ENCODE data around the gene AHSG. TPM values are rescaled to one million over a fixed set of nuclear protein-coding genes. Genes with fewer than 3 reads are reported as not detected.

AHSG gene
- polyA plus RNA-seq, 1 experiment, result not detected

GRCh38 chr3:186622651-186623310, 9.9 kb downstream of the AHSG start:
- peaks cover 6% of the 10 kb centered on the region for H3K27me3 ChIP-seq (ENCODE audit: control insufficient read depth, insufficient read depth, low read length)
- no peak overlapping the region for H3K4me3 ChIP-seq (ENCODE audit: low read depth, low read length)
- DNase-seq (ENCODE audit: low read depth, low spot score), result no peak
- CTCF ChIA-PET, result interaction anchor here (0.7 to 5.5 kb wide), 2 partner anchors 8 to 57 kb away, joined by 3 to 36 read pairs; no protein-coding TSS in a partner anchor
- no peak for TF ChIP-seq CTCF (IDR thresholded peaks at IDR 0.05; ENCODE audit: low read depth, low read length)
- no peaks in the 10 kb centered on the region for H3K9me3 ChIP-seq (ENCODE audit: control insufficient read depth, insufficient read depth, low read length)
- POLR2A ChIA-PET, result no interaction called here
- no peak overlapping the region for H3K27ac ChIP-seq (ENCODE audit: low read depth, low read length)

- ChIA-PET CTCF (interaction anchor here (5.5 kb wide), 1 partner anchor 10 kb away, joined by 36 read pairs; no protein-coding TSS in a partner anchor), POLR2A (no interaction called here)
- Histone ChIP-seq H3K27me3 (ENCODE audit: control insufficient read depth, insufficient read depth, low read length) (peaks cover 3% of the 10 kb centered on the region), H3K9me3 (ENCODE audit: control insufficient read depth, insufficient read depth, low read length) (no peaks in the 10 kb centered on the region), H3K27ac (ENCODE audit: low read depth, low read length) (no peak overlapping the region), H3K4me3 (ENCODE audit: low read depth, low read length) (no peak overlapping the region)
- DNase-seq (ENCODE audit: low read depth, low spot score), result no peak
- no peak for TF ChIP-seq CTCF (IDR thresholded peaks at IDR 0.05; ENCODE audit: low read depth, low read length)
Observed at GRCh38 chr3:186624598-186624997, 11.7 kb downstream of the AHSG start.

- ChIA-PET CTCF (interaction anchor here (2.0 to 5.5 kb wide), 2 partner anchors 8 to 11 kb away, joined by 16 to 36 read pairs; no protein-coding TSS in a partner anchor), POLR2A (no interaction called here)
- Histone ChIP-seq H3K9me3 (ENCODE audit: control insufficient read depth, insufficient read depth, low read length) (no peaks in the 10 kb centered on the region), H3K27ac (ENCODE audit: low read depth, low read length) (no peak overlapping the region), H3K4me3 (ENCODE audit: low read depth, low read length) (no peak overlapping the region), H3K27me3 (ENCODE audit: control insufficient read depth, insufficient read depth, low read length) (peaks cover 3% of the 10 kb centered on the region)
- DNase-seq (ENCODE audit: low read depth, low spot score), result no peak
- no peak for TF ChIP-seq CTCF (IDR thresholded peaks at IDR 0.05; ENCODE audit: low read depth, low read length)
Observed at GRCh38 chr3:186625600-186626042, 12.8 kb downstream of the AHSG start.

DNA sequence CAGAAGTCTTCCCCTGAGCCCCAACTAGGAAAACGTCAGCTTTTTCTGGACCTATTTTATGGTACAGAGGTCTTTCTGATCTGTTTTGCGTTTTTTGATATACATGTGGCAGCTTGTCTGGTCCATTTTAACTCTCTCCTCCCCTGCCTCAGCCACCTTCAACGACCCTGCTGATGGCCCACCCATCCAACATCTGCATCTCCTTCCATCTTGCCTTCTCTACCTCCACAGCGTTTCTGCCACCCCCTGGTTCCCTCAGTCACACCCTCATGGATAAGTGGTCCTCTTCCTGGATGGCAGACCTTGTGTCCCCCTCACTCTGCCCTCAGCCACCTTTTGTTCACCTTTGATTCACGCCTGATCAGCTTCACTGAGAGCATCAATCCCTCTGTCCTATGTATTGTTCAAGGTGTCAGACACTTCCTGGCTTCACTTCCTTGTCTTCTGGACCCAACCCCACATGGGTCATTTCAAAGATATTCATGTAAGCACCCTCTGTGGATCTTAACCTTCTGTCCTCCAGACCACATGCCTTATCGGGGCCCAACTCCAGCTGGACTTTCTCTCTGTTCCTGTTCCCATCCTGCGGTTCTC, 13.5 kb downstream of the AHSG start:
- Histone ChIP-seq H3K27me3 (ENCODE audit: control insufficient read depth, insufficient read depth, low read length) (peaks cover 3% of the 10 kb centered on the region), H3K27ac (ENCODE audit: low read depth, low read length) (no peak overlapping the region), H3K4me3 (ENCODE audit: low read depth, low read length) (no peak overlapping the region), H3K9me3 (ENCODE audit: control insufficient read depth, insufficient read depth, low read length) (no peaks in the 10 kb centered on the region)
- CTCF ChIA-PET, result interaction anchor here (2.0 to 5.5 kb wide), 2 partner anchors 9 to 12 kb away, joined by 16 to 36 read pairs; no protein-coding TSS in a partner anchor
- no peak for DNase-seq (ENCODE audit: low read depth, low spot score)
- no peak for TF ChIP-seq CTCF (IDR thresholded peaks at IDR 0.05; ENCODE audit: low read depth, low read length)
- POLR2A ChIA-PET, result no interaction called here

GRCh38 chr3:186627852-186628414, 15.1 kb downstream of the AHSG start:
- TF ChIP-seq CTCF (IDR thresholded peaks at IDR 0.05; ENCODE audit: low read depth, low read length), result no peak
- H3K27ac ChIP-seq (ENCODE audit: low read depth, low read length), result no peak overlapping the region
- no peak for DNase-seq (ENCODE audit: low read depth, low spot score)
- no peaks in the 10 kb centered on the region for H3K9me3 ChIP-seq (ENCODE audit: control insufficient read depth, insufficient read depth, low read length)
- ChIA-PET CTCF (interaction anchor here (5.5 kb wide), 1 partner anchor 13 kb away, joined by 36 read pairs; no protein-coding TSS in a partner anchor), POLR2A (no interaction called here)
- H3K27me3 ChIP-seq (ENCODE audit: control insufficient read depth, insufficient read depth, low read length), result peaks cover 3% of the 10 kb centered on the region
- no peak overlapping the region for H3K4me3 ChIP-seq (ENCODE audit: low read depth, low read length)

All from AG04450 (cell line).